Thoracic aorta (tissue), 2 donors: ENCODE data around the gene CHAF1A. TPM values are rescaled to one million over a fixed set of nuclear protein-coding genes. Genes with fewer than 3 reads are reported as not detected.

Source experiments
- ATAC-seq: fragments of 150-250 bp; one replicate; pipeline ENCODE4 v1.8.0; 2017; ENCODE audit warnings: low read depth; ENCODE audit not compliant: insufficient number of reproducible peaks, low FRiP score
- DNase-seq: peaks from one replicate; pipeline ENCODE4 v3.0.0-alpha.2; 2020; ENCODE audit warnings: low spot score
- H3K27ac ChIP-seq, 2 donors: fragments of 200-600 bp; sonication (generic); 1 replicate in 1 of 2; 2 replicates in 1 of 2; pipeline ENCODE4 v1.5.1; 2016; ENCODE audit warnings: mild to moderate bottlenecking in 2 of 2, moderate library complexity in 2 of 2
- H3K27me3 ChIP-seq: fragments of 200-600 bp; sonication (generic); replicated peaks from 2 replicates; pipeline ENCODE4 v1.6.0; 2016; ENCODE audit warnings: mild to moderate bottlenecking; ENCODE audit not compliant: insufficient read depth
- H3K36me3 ChIP-seq: fragments of 200-600 bp; sonication (generic); one replicate; pipeline ENCODE4 v1.5.1; 2016
- H3K4me1 ChIP-seq, 2 donors: fragments of 200-600 bp; sonication (generic); 1 replicate in 1 of 2; 2 replicates in 1 of 2; pipeline versions ENCODE4 v1.5.1 to v1.6.0; 2016; ENCODE audit warnings: low read depth in 2 of 2, mild to moderate bottlenecking in 1 of 2; ENCODE audit not compliant: control insufficient read depth in 1 of 2
- H3K4me3 ChIP-seq: fragments of 200-600 bp; sonication (generic); 2 replicates; pipeline ENCODE4 v1.5.1; 2016; ENCODE audit warnings: mild to moderate bottlenecking
- H3K9me3 ChIP-seq: fragments of 200-600 bp; sonication (generic); 2 replicates; pipeline ENCODE4 v1.5.1; 2016
- CTCF ChIP-seq: fragments of 200-600 bp; sonication (generic); IDR thresholded peaks from one replicate; pipeline ENCODE4 v1.5.1; 2019; ENCODE audit warnings: antibody characterized with exemption
- total RNA-seq, 2 donors: library from RNA; depleted of rRNA; stranded (reverse); fragments of >200 nt; gene quantifications; one replicate each; pipeline versions ENCODE4 v1.1.0 to v1.2.3, GENCODE V29; 2016

The CHAF1A gene
- total RNA-seq, 2 donors from 2014 or later, result 3.2 to 5.8 TPM

- Histone ChIP-seq H3K36me3 (peaks cover 4% of the 10 kb centered on the region), H3K4me3 (no peak overlapping the region), H3K9me3 (no peaks in the 10 kb centered on the region), H3K27ac (no peak overlapping the region), H3K27me3 (no peaks in the 10 kb centered on the region), H3K4me1 (no peaks in the 10 kb centered on the region)
- TF ChIP-seq CTCF, result no peak
- ATAC-seq, result no peak
- no peak for DNase-seq
These were observed 23.1 kb downstream of the CHAF1A start for GRCh38 chr19:4425537-4425936.

GRCh38 chr19:4428326-4428975 lies 26.0 kb downstream of the CHAF1A start:
- Histone ChIP-seq H3K4me1 (no peaks in the 10 kb centered on the region), H3K27me3 (no peaks in the 10 kb centered on the region), H3K4me3 (no peak overlapping the region), H3K9me3 (no peaks in the 10 kb centered on the region), H3K36me3 (peaks cover 3% of the 10 kb centered on the region), H3K27ac (no peak overlapping the region)
- ATAC-seq (no peak), DNase-seq (no peak)
- no peak for TF ChIP-seq CTCF

- no peaks in the 10 kb centered on the region for H3K27me3 ChIP-seq
- no peaks in the 10 kb centered on the region for H3K9me3 ChIP-seq
- no peak overlapping the region for H3K4me3 ChIP-seq
- H3K27ac ChIP-seq, result no peak overlapping the region
- H3K36me3 ChIP-seq, result no peaks in the 10 kb centered on the region
- H3K4me1 ChIP-seq, result no peaks in the 10 kb centered on the region
- no peak for TF ChIP-seq CTCF
- DNase-seq (no peak), ATAC-seq (no peak)
These were observed 26.8 kb downstream of the CHAF1A start for GRCh38 chr19:4429256-4429655.

- ATAC-seq (no peak), DNase-seq (no peak)
- Histone ChIP-seq H3K4me1 (no peaks in the 10 kb centered on the region), H3K27me3 (no peaks in the 10 kb centered on the region), H3K9me3 (no peaks in the 10 kb centered on the region), H3K36me3 (no peaks in the 10 kb centered on the region), H3K4me3 (no peak overlapping the region), H3K27ac (no peak overlapping the region)
- no peak for TF ChIP-seq CTCF
These were observed 27.3 kb downstream of the CHAF1A start for GRCh38 chr19:4429771-4430171.

- no peak for TF ChIP-seq CTCF
- H3K36me3 ChIP-seq, result no peaks in the 10 kb centered on the region
- no peak for ATAC-seq
- no peaks in the 10 kb centered on the region for H3K4me1 ChIP-seq
- no peak overlapping the region for H3K4me3 ChIP-seq
- no peak overlapping the region for H3K27ac ChIP-seq
- H3K9me3 ChIP-seq, result no peaks in the 10 kb centered on the region
- no peaks in the 10 kb centered on the region for H3K27me3 ChIP-seq
- no peak for DNase-seq
These were observed 28.3 kb downstream of the CHAF1A start for GRCh38 chr19:4430760-4431159.
